NCI-H2196 treated with DMSO at 0.1 percent for 48 hours (cell line): ENCODE data around the gene XRN2.

Source experiments
- DNase-seq: peaks from one replicate; lab custom pipeline; 2025; ENCODE audit not compliant: unreplicated experiment; lab: John Stamatoyannopoulos, UW

The XRN2 gene

DNA sequence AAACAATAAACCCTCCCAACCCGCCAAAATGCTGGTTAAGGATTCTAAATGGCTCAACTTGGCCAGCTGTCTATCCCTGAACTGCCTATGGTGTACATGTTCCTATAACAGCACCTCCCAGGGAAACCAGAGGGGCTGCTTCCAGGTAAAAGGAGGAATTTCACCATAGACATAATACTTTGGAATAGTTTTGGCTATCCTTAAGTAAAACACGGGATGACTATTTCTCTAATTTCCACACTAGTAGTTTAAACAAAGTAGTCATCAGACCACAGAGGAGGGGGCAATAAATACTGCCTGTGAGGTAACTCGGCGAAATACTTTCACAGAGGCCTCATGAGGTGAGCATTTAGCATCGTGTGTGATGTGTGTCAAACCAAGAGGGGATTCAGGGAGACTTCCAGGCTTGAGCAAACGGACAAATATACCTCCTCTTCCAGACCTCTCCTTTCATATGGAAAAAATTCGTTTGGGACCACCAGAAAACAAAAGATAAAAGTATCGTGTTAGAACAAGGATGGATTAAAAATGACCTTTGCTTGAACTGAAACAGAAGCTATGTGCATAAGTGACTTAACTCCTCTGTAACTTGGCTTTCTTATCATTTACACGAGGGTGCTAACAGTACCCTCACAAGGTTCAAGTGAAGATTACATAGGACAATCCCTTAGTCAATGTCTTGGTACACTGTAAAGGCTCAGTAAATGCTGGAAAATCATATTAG is 1.0 kb upstream of the XRN2 start:
- DNase-seq = no peak

DNA sequence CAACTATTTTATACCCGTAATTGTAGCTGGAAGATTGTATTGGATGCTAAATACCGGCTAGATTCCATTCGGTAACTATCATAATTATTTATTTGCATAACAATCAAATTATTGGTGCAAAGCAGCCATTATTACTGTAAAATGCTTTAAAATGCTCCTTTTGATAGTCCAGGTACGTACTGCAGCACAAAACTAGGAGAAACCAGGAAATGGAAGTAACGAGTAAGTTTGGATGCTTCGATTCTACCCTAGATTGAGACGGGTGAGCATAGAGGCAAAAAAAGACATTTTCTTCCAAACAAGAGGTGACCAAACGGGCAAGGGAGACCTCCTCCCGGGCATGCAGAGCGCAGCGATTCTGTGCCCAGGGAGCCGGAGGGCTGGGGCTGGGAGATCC is 469 bp upstream of the XRN2 start:
- no peak for DNase-seq

DNA sequence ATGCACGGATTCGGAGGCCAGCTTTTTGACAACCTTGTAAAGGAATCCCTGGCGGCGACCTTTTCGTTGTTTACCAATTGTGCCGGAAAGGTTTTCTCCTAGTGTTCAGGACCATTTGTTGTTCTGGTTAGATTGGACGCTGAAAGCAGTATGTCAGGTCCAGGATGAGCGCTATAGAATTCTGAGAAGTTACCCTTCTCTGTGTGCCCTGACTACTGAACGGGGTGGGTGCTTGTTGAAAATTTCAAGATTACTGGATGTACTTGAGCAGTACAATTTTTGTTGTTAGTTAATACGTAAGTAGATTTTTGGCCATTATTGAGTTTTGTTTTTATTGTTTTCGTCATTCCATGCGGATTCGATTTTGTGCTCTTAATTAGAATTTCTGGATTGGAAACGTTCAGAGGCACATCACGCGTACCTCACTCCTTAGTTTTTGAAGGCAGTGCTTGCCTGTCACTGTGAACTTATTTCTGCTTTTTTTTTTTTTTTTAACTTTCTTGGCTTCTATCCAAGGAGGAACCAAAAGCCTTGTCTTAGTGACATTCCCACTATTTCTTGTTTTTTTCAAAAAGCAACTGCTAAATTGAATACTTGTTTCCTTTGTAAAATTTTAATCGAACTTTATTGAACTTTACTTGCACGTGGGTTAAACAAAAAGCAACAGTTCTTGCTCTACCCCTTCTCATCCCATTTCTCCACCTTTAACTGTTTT is 898 bp downstream of the XRN2 start:
- DNase-seq = no peak

DNA sequence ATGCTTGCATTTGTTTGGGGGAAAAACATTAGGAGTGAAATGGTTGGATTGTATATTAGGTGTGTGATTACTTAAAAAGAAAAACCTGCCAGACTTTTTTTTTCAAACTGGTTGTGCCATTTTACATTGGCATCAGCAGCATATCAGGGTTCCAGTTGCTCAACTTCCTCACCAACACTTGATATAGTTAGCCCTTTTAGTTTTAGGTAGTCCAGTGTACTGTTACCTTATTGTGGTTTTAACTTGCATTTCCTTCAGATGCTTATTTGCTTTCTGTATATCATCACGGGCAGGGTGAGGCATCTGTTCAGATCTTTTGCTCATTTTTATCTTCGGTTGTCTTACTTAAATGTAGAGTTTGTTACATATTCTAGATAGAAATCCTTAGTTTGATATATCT is 5.2 kb downstream of the XRN2 start:
- DNase-seq = no peak

DNA sequence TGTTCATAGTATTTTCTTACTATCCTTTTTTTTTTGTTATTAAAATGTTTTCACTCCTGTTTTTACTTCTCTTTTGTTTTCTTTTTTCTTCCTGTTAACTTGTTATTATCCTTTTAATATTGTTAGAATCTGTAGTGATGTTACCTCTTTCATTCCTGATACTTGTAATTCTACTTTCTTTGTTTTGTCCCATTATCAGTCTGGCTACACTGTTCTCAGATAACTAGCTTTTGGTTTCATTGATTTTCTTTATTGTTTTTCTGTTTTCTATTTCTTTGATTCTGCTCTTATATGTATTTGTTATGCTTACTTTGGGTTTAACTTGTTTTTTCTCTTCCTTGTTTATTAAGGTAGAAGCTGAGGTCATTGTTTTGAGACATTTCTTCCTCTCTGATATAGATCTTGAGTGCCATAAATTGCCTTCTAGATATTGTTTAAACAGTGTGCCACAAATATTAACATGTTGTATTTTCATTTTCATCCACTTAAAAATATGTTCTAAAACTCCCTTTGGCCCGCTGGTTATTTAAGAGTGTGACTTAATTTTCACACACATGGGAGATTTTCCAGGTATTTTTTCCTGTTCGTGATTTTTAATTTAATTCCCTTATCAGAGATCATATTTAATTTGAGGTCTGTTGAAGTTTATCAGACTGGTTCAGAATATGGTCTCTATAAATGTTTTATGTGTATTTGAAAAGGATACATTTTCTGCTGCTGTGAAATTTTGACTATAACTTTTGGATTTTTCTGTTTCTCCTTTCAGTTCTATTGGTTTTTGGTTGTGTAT is 6.7 kb downstream of the XRN2 start:
- no peak for DNase-seq

DNA sequence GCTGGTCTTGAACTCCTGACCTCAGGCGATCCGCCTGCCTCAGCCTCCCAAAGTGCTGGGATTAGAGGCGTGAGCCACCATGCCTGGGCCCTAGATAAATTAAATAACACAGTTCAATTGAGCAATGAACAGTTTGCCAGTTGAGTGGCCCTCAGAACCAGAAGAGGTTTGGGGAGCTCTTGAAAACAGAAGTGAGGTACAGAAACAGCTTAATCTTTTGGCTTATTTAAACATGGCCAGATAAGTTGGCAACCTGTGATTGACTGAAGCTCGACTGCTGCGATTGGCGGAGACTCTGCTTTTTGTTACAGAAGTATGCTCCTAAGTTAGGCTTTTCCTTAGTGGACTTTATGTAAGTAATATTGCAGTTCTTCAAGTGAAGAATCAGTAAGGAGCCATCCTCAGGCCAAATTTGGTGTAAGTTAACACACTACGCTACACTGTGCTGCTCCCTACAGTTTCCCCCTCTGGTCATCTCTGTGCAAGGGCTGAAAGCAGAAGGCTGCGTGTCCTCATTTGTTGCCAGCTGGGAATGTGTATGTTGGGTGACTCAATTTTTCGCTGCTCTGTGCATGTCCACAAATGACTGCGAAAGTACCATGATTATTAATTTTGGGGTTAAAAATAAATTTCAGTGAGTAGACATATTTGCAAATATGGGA is 9.8 kb downstream of the XRN2 start:
- no peak for DNase-seq

DNA sequence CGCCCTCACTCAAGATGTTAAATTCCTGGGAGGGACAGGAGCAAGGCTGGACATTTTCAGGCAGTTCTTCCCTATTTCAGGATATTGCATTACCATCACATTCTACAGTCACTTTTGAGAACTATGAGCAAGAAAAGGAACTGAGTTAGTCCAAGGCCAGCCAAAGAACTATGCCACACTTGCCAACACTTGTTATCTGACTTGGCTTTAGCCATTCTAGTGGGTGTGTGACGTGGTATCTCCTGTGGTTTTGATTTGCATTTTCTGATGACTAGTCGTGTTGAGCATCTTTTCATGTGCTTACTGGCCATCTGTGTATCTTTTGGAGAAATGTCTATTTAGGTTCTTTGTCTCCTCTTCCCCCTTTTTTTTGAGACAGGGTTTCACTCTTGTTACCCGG is 12.0 kb downstream of the XRN2 start:
- DNase-seq = no peak

DNA sequence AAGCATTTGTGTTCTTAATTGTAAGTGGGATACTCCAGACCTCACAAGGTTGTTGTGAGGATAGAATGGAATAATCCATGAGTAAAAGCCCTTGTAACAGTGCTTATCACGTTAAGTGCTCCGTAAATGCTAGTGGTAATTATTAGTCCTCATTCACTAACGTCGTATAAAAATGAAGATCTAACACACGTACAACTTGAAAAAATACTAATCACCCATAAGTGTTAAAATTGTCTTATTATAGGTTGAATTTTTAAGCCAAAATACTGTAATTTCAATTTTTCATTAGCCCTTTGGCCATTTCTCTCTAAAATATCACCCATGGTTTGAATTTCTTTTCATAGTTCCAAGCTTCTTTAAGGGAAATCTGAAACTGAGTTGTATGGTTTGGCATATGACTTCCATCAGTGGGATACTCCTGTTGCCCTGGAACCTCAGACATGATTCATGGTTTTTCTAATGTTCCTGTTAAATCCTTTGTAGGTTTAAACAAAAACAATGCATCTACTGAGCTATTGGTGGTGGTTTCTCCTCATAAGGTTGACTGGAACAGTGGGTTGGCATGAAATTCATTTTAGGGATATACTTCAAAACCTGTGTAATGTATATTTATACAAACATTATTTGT is 19.1 kb downstream of the XRN2 start:
- DNase-seq = no peak

DNA sequence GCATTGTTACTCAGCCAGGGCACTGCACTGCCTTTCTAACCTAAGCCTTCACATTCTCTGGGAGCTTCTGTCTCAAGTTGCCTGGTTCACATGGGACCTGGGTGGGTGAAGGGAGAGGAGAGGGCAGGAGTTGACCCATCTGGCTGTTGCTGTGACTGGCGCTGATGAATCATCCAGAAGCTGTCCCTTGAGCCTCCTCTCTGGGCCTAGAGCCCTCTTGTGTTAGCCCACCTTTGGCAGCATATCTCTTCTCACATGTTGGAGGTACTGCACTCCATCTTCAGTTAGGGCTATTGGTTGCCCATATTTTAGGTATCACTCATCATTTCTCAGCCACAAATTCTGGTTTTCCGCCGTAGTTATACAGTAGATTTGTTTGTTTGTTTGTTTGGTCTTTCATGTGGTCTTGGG is 19.8 kb downstream of the XRN2 start:
- DNase-seq = no peak

DNA sequence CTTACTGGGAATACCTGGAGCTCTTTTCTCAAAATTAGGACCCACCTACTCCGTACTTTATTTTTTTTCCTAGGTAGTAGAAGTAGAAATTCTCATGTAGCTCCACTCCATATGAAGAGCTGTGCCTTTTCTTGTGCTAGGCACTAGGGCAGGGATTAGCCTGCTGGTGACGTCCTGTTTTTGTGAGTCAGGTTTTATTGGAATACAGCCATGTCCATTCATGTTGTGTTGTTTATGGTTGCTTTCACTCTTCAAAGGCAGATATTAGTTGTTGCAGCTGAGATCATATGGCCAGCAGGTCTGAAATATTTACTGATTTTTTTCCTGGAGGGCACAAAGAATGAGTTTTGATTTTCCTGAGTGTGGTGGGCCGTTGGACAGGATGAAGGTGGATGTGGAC is 20.5 kb downstream of the XRN2 start:
- DNase-seq = peak; percentile 7

DNA sequence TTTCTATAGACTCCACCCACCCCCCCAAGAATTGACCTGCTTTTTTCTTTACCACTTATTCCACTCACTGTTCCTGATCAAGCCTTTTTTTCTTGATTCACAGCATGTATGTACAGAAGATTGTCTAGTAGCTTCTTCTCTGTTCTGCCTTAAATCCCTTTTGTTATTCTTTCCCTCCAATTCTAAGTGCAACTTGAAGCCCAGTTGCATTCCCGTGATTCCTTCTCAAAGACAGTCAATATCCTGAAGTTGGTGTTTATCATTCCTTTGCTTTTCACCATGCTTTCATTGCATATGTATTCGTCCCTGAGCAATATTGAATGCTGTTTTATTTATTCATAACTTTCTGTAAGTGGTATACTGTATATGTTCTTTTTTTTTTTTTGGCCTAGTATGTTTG is 21.0 kb downstream of the XRN2 start:
- no peak for DNase-seq

DNA sequence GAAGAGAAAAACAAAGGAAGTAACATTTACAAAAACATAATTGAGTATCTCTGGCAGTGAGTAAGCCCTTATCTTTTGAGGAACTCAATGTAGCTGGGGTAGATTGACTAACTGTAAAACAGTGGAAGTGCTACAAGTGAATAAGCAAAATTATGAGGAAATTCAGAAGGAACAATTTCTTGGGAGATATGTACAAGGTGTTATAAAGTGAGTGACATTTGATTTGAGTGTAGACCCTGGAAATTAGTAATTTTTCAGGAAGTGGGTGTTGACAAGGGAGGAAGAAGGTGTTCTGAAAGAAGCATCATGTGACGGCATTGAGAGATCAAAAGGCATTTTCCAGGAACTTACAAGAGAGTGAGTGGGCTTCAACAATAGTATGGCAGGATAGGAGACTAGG is 22.2 kb downstream of the XRN2 start:
- no peak for DNase-seq

DNA sequence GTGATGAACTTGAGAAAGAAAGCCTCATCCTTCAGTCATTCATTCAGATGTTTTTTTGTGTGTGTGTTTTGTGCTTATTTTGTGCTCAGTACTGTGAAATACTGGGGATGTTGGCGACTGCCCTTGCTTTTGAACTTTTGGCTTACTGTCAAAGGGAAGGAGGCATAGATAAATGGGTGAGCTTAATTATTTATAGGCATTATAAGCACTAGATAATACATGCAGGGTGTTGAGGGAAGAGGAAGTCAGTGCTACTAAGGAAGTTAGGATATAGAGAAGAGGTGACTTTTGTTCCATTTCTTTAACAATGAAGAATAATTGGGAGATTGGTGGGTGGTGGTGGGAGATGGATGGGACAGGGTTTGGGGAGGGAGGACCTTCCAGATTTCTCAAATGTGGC is 23.6 kb downstream of the XRN2 start:
- no peak for DNase-seq

DNA sequence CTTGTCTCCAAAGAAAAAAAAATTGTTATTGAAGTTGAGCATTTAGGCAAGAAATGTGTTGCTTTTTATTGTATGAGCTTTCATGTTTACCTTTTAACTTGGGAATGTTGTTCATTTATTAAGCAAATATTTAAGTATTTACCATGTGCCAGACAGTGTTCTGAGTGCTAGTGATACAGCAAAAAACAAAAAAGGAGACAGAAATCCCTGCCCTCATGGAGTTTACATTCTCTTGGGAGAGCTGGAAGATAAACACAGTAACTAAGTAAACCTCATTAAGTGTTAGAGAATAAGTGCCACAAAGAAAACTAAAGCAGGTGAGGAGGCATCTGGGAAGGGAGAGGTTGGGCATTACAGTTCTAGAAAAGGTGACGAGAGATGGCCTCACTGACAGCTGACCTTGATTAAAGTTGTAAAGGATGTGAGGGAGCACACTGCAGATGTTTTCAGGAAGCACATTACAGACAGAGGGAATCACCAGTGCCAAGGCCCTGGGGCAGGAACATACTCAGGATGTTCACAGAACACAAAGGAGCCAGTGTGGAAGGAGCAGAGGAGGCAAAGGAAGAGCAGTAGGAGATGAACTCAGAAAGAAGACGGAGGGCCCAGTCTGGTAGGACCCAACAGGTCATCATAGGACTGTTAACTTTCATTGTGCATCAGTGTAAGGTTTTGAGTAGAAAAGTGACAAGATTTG is 33.5 kb downstream of the XRN2 start:
- DNase-seq = no peak

DNA sequence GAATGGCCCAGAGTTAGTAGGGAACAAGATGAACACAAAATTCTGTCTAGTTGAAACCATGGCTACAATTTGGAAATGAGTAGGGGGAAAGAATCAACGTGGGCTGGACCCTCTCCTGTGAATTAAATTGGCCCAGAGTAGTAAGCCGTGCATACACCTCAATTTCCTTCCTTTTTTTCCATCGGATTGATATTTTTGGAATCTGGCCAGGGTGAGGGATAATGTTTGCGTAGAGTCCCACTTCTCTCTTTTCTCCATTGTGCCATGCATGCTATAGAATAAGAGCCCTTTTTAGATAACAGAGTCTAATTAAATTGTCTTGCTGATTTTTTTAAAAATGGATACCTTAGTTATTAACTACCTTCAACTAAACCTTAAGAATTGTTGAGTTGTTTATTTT is 35.2 kb downstream of the XRN2 start:
- no peak for DNase-seq

DNA sequence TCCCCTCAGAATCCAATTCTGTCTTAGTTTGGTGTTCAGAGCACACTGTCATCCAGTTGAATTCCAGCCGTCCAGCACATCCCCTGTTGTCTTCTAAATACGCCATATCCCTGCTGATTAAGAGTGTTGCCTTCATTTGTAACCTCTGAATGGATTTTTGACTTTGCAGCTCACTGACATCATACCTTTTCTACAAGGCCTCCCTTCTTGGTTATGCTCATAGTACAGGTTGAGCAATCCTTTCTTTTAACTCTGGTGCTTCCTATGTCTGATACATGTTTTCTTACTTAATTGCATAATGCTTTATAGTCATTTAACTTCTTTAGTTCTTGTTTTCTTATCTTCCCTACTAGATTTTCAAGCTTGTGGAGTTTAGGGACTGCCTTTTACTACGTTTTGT is 36.4 kb downstream of the XRN2 start:
- no peak for DNase-seq

DNA sequence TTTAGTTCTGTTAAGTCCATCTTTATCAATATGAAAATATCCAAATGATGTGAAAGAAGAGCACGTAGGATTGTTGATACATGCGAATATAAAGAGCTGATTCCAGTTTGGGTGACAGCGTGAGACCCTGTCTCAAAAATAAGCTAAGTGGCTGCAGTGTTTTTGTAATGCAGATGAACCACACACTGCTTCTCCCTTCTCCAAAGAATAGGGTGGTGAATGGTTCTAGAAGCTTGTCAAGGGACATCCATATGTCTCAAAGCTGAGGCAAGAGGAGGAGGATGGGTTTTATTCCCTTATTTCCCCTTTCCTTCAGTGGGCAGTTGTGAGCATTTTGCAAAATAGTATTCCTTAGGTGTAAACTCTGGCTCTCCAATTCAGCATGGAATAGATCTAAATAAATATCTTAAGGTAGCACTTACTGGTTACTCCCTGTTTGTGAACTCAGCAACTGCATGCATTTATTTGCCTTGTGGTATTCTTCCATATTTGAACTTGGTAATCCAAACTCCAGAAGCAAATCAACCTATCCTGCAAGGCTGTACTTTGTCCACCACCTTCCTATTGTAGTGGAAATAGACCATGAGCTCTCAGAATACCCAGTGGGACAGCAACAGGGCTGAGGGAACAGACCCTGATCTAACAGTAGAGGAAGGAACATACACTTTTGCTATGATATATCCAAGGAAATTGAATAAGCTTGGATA is 38.0 kb downstream of the XRN2 start:
- DNase-seq = no peak

DNA sequence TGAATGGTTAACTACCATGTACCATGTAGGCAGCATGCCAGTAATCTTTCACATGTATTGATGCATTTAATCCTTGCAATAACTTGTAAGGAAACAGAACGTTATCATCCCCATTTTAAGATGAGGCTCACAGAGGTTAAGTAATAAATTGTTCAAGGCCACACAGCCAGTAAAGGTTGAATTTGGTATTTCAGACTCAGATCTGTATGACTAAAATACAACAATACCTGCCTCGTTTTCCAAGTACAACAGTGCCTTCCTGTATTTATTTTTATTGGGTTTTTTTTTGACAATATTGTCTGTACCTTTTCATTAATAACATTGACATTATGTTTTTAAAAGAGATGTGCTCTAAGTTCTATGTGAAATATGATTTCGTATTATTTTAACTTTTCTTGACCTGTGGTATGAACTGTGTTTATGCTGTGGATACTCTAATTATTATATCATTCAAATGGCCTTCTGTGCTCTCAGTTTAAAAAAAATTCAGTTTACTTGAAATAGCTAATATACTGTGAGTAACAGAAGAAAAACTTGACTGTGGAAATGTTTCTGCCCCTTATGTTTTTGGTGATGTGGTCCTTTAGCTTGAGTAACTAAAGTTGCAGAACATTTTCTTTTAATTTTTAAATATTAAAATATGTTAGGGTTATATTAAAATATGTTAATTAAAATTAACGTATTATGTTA is 39.7 kb downstream of the XRN2 start:
- no peak for DNase-seq

DNA sequence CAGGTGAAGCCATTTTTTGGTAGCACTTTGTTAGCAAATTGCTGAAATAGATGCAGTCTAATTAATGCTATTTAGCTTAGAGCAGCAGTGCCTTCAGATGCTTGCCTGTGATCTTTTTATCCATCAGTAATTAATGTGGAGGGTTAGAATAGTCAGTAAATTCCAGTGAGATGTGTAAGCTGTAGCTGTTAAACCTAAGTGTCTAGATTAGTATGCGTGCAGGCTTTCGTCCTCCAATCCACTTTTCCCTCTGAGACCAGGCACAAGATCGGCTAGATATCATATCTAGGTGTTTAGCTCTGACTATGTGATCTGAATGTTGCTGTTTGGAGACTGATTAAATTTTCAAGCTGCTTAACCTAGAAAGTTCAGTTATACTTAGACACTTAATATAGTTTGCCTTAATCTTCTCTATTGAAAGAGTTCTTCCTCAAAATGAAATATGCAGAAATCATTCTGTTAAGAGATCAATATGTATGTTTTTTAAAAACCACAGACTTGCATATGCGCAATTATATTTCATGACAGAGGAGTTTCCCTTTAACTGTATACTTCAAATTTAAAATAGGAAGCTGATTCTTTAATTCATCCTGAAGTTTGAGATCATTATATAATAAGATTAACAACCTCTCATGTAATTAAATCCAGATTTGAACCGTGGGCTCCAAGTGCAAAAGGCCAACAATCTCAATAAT is 41.2 kb downstream of the XRN2 start:
- no peak for DNase-seq
